ENCODE data around the gene GXYLT2. TPM values are rescaled to one million over a fixed set of nuclear protein-coding genes. Genes with fewer than 3 reads are reported as not detected.
A peak's percentile ranks its signal among the peaks of the same experiment; 100 is the strongest.

GXYLT2 gene
- total and polyA plus RNA-seq, 2 donors (not counting 1 experiment from before 2014, with no cell fraction given) = 6.6 to 25.9 TPM

- H3K4me1 ChIP-seq (ENCODE audit: control insufficient read depth, extremely low read depth, insufficient read depth, low read length) = peaks cover 7% of the 10 kb centered on the region
- H3K4me2 ChIP-seq (ENCODE audit: extremely low read depth, insufficient read depth, low read length) = no peak overlapping the region
- no peak for DNase-seq (ENCODE audit: low read depth in 2 of 2)
- H3K27me3 ChIP-seq (ENCODE audit: control insufficient read depth, insufficient read depth, low read length) = no peaks in the 10 kb centered on the region
- H3K36me3 ChIP-seq (ENCODE audit: control insufficient read depth, insufficient read depth, low read length) = no peaks in the 10 kb centered on the region
- H3K4me3 ChIP-seq (replicated peaks in 1 of 4; ENCODE audit: control extremely low read depth in 1 of 4, insufficient read depth in 1 of 4, low read depth in 3 of 4, low read length in 4 of 4) = no peak overlapping the region
- no peak overlapping the region for H3K27ac ChIP-seq (ENCODE audit: insufficient read depth, low read length)
- H4K20me1 ChIP-seq (ENCODE audit: control insufficient read depth, extremely low read depth, insufficient read depth, low read length) = no peaks in the 10 kb centered on the region
- TF ChIP-seq EZH2 (IDR thresholded peaks at IDR 0.05; ENCODE audit: low read length, missing control alignments) (no peak), CTCF (conservative IDR thresholded peaks at IDR 0.05 in 1 of 2, IDR thresholded peaks at IDR 0.05 in 1 of 2; ENCODE audit: low read depth in 1 of 2, low read length in 2 of 2) (no peak)
- no peak overlapping the region for H3K9ac ChIP-seq (ENCODE audit: insufficient read depth, low read length)
- no peaks in the 10 kb centered on the region for H3K79me2 ChIP-seq (ENCODE audit: control insufficient read depth, insufficient read depth, low read length)
- no peak overlapping the region for H2AFZ ChIP-seq (ENCODE audit: low read length)
- no peaks in the 10 kb centered on the region for H3K9me3 ChIP-seq (ENCODE audit: control insufficient read depth, insufficient read depth, low read depth, low read length)
Measured at GRCh38 chr3:72901840-72902239, 14.0 kb downstream of the GXYLT2 start.

DNA sequence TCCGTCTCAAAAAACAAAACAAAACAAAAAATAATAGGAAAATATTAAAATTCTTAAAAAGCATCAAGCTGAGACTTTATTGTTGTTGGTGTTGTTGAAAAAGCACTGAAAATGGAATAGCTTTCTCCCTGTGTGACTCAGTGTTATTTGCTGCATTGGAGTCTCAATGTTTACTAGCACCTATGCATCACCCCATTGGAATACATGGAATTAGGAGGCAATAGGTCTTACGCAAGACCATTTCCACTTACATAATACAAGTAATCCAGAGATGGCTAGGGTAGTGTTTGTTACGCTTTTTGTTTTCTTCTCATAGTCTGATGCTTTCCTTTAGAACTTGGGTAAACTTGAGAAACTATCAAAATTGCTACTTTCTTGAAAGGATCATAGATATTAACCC lies 15.2 kb downstream of the GXYLT2 start:
- DNase-seq (ENCODE audit: low read depth in 2 of 2) = peak; percentile 75 to 93
- no peaks in the 10 kb centered on the region for H3K27me3 ChIP-seq (ENCODE audit: control insufficient read depth, insufficient read depth, low read length)
- H3K9me3 ChIP-seq (ENCODE audit: control insufficient read depth, insufficient read depth, low read depth, low read length) = no peaks in the 10 kb centered on the region
- H3K4me1 ChIP-seq (ENCODE audit: control insufficient read depth, extremely low read depth, insufficient read depth, low read length) = peaks cover 8% of the 10 kb centered on the region
- H3K4me3 ChIP-seq (replicated peaks in 1 of 4; ENCODE audit: control extremely low read depth in 1 of 4, insufficient read depth in 1 of 4, low read depth in 3 of 4, low read length in 4 of 4) = no peak overlapping the region
- H3K36me3 ChIP-seq (ENCODE audit: control insufficient read depth, insufficient read depth, low read length) = no peaks in the 10 kb centered on the region
- no peak overlapping the region for H3K4me2 ChIP-seq (ENCODE audit: extremely low read depth, insufficient read depth, low read length)
- no peak for TF ChIP-seq CTCF (conservative IDR thresholded peaks at IDR 0.05 in 1 of 2, IDR thresholded peaks at IDR 0.05 in 1 of 2; ENCODE audit: low read depth in 1 of 2, low read length in 2 of 2)
- TF ChIP-seq EZH2 (IDR thresholded peaks at IDR 0.05; ENCODE audit: low read length, missing control alignments) = no peak
- H3K79me2 ChIP-seq (ENCODE audit: control insufficient read depth, insufficient read depth, low read length) = no peaks in the 10 kb centered on the region
- no peak overlapping the region for H2AFZ ChIP-seq (ENCODE audit: low read length)
- H3K27ac ChIP-seq (ENCODE audit: insufficient read depth, low read length) = no peak overlapping the region
- no peak overlapping the region for H3K9ac ChIP-seq (ENCODE audit: insufficient read depth, low read length)
- H4K20me1 ChIP-seq (ENCODE audit: control insufficient read depth, extremely low read depth, insufficient read depth, low read length) = no peaks in the 10 kb centered on the region

GRCh38 chr3:72904163-72904562 lies 16.3 kb downstream of the GXYLT2 start:
- Histone ChIP-seq H3K27ac (ENCODE audit: insufficient read depth, low read length) (no peak overlapping the region), H3K4me3 (replicated peaks in 1 of 4; ENCODE audit: control extremely low read depth in 1 of 4, insufficient read depth in 1 of 4, low read depth in 3 of 4, low read length in 4 of 4) (no peak overlapping the region), H3K79me2 (ENCODE audit: control insufficient read depth, insufficient read depth, low read length) (no peaks in the 10 kb centered on the region), H3K36me3 (ENCODE audit: control insufficient read depth, insufficient read depth, low read length) (no peaks in the 10 kb centered on the region), H3K9ac (ENCODE audit: insufficient read depth, low read length) (no peak overlapping the region), H3K4me2 (ENCODE audit: extremely low read depth, insufficient read depth, low read length) (no peak overlapping the region), H2AFZ (ENCODE audit: low read length) (no peak overlapping the region), H3K9me3 (ENCODE audit: control insufficient read depth, insufficient read depth, low read depth, low read length) (no peaks in the 10 kb centered on the region), H4K20me1 (ENCODE audit: control insufficient read depth, extremely low read depth, insufficient read depth, low read length) (no peaks in the 10 kb centered on the region), H3K27me3 (ENCODE audit: control insufficient read depth, insufficient read depth, low read length) (no peaks in the 10 kb centered on the region), H3K4me1 (ENCODE audit: control insufficient read depth, extremely low read depth, insufficient read depth, low read length) (peaks cover 10% of the 10 kb centered on the region)
- TF ChIP-seq CTCF (conservative IDR thresholded peaks at IDR 0.05 in 1 of 2, IDR thresholded peaks at IDR 0.05 in 1 of 2; ENCODE audit: low read depth in 1 of 2, low read length in 2 of 2) (no peak), EZH2 (IDR thresholded peaks at IDR 0.05; ENCODE audit: low read length, missing control alignments) (no peak)
- DNase-seq (ENCODE audit: low read depth in 2 of 2) = no peak
